GM12891 (cell line): ENCODE data around the gene HS6ST3.

ENCODE experiments used
- POLR2A ChIP-seq: IDR thresholded peaks from 2 replicates; pipeline ENCODE4 v1.6.1; 2011; ENCODE audit warnings: low read depth, low read length, control low read depth
- POLR2AphosphoS5 ChIP-seq: IDR thresholded peaks from 2 replicates; pipeline ENCODE4 v1.6.1; 2011; ENCODE audit warnings: low read depth, low read length, control low read depth

DNA sequence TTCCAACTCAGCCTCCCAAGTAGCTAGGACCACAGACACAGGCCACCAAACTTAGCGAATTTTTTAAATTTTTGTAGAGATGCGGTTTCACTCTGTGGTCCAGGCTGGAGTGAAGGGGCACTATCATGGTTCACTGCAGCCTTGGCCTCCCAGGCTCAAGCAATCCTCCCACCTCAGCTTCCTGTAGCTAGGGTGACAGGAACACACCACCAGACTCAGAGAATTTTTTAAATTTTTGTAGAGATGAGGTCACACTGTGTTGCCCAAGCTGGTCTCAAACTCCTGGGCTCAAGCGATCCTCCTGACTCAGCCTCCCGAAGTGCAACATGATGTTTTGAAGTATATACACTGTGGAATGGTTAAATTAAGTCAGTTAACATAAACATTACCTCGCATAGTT is 640.8 kb downstream of the HS6ST3 start:
- TF ChIP-seq POLR2AphosphoS5 (no peak), POLR2A (no peak)
